BE2C (cell line): ENCODE data around the gene SLC35E2B.
"Not testable (repeated sequence)": the region's sequence is repeated elsewhere in the genome, so short reads cannot be mapped to it uniquely, and the experiment has no call there.

Experiments
- DNase-seq: peaks from one replicate; pipeline ENCODE4 v3.0.0-alpha.2; 2020
- H3K27me3 ChIP-seq: fragments of 250-450 bp; sonication (Bioruptor Pico); 2 replicates; pipeline ENCODE4 v1.5.1; 2020; ENCODE audit warnings: mild to moderate bottlenecking
- H3K36me3 ChIP-seq: fragments of 250-450 bp; sonication (Bioruptor Pico); 2 replicates; pipeline ENCODE4 v1.5.1; 2020; ENCODE audit warnings: mild to moderate bottlenecking
- H3K4me1 ChIP-seq: fragments of 250-450 bp; sonication (Bioruptor Pico); 2 replicates; pipeline ENCODE4 v1.5.1; 2020
- H3K4me3 ChIP-seq: 2 replicates; pipeline ENCODE4 v1.5.1; 2011; ENCODE audit warnings: low read depth, low read length
- H3K9me3 ChIP-seq: fragments of 250-450 bp; sonication (Bioruptor Pico); 2 replicates; pipeline ENCODE4 v1.5.1; 2020
- TF ChIP-seq, protein P1 (sequence below): IDR thresholded peaks from 2 replicates; pipeline ENCODE4 v1.5.1; 2012; ENCODE audit warnings: mild to moderate bottlenecking, low read depth, low read length

SLC35E2B gene

DNA sequence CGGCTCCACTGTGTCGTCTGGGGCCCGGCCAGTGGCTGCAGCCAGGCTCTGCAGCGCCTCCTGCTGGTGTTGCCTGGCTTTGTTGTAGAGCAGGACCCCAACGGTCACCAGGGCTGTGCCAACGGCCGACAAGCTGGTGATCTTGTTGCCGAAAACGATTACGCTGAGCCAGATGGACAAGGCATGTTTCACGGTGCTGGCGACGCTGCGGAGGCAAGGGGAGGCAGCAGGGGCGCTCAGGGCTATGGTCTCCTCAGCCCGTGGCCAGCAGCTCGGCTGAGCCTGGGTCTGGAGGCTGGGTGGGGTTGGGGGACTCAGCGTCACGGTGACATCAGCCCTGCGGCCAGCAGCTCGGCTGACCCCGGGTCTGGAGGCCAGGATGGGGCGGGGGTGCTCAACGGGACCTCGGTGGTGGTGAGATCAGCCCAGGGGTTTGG, 26.8 kb downstream of the SLC35E2B start:
- Histone ChIP-seq H3K4me3 (no peak overlapping the region), H3K4me1 (no peaks in the 10 kb centered on the region), H3K27me3 (no peaks in the 10 kb centered on the region), H3K36me3 (peaks cover 30% of the 10 kb centered on the region), H3K9me3 (no peaks in the 10 kb centered on the region)
- TF ChIP-seq, protein P1, sequence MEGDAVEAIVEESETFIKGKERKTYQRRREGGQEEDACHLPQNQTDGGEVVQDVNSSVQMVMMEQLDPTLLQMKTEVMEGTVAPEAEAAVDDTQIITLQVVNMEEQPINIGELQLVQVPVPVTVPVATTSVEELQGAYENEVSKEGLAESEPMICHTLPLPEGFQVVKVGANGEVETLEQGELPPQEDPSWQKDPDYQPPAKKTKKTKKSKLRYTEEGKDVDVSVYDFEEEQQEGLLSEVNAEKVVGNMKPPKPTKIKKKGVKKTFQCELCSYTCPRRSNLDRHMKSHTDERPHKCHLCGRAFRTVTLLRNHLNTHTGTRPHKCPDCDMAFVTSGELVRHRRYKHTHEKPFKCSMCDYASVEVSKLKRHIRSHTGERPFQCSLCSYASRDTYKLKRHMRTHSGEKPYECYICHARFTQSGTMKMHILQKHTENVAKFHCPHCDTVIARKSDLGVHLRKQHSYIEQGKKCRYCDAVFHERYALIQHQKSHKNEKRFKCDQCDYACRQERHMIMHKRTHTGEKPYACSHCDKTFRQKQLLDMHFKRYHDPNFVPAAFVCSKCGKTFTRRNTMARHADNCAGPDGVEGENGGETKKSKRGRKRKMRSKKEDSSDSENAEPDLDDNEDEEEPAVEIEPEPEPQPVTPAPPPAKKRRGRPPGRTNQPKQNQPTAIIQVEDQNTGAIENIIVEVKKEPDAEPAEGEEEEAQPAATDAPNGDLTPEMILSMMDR: peak; percentile 58
- peak; percentile 70 for DNase-seq

DNA sequence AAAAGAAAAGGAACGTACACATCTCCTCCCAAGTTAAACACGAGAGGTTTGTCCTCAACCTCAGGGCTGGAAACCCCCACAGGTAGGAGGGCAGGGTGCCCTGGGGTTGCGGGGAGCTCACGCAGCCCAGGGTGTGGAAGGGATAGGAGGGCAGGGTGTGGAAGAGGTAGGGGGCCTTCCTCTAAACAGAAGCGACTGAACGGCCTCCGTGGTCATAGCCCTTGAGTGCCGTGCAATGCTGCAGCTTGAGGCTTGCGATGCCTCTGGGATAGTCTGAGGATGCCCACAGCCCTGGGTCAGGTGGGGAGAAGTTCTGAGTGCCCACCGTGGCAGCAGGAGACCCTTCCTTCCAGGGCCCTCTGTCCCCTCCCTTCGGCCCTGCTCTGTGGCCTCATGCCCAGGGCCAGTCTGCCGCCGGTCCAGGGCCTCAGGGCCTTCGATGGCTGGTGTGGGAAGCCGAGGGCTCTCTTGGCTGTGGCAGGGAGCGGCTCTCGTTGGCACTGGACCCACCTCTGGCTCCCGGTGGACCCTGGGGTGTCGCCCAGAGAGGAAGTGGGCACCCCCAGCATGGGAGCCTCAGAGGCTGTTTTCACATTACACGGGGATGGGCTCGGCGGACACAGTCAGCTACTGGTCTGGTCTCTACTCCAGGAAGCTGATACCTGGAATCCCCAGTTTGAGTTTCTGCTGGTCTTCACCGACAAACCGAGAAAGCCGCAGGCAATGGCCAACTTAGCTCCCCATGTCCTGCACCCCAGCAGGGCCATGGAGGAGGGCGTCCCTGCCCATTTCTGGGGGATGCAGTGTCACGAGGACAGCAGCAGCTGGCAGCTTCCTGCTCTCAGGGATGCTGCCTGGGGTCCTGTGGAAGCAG, 27.4 kb downstream of the SLC35E2B start:
- TF ChIP-seq, protein P1: no peak

DNA sequence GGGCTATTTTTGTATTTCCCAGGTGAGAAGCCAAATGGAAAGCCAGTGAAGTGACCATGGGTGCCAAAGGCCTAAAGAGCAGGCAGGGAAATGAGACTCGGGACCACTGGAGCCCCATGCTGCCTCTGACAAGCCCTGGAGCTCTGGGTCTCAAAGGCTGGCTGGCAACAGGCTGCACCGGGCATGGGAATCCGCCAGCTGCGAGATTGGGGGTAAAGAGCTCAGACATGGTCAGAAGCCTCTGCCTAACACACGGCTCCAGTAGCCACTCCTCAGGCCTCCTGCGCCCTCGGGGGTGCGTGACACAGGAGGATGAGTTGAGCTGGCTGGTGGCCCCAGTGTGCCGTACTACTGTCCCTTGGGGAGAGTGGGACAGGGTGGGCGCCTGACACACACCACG, 28.3 kb downstream of the SLC35E2B start:
- not testable (repeated sequence) for DNase-seq, H3K4me1 ChIP-seq, H3K27me3 ChIP-seq, H3K9me3 ChIP-seq, H3K4me3 ChIP-seq
- peaks cover 20% of the 10 kb centered on the region for H3K36me3 ChIP-seq

More for the DNA sequence above, 27.4 kb downstream of the SLC35E2B start:
- DNase-seq: no peak
- Histone ChIP-seq H3K27me3 (no peaks in the 10 kb centered on the region), H3K36me3 (peaks cover 26% of the 10 kb centered on the region), H3K4me3 (no peak overlapping the region), H3K4me1 (no peaks in the 10 kb centered on the region), H3K9me3 (no peaks in the 10 kb centered on the region)

DNA sequence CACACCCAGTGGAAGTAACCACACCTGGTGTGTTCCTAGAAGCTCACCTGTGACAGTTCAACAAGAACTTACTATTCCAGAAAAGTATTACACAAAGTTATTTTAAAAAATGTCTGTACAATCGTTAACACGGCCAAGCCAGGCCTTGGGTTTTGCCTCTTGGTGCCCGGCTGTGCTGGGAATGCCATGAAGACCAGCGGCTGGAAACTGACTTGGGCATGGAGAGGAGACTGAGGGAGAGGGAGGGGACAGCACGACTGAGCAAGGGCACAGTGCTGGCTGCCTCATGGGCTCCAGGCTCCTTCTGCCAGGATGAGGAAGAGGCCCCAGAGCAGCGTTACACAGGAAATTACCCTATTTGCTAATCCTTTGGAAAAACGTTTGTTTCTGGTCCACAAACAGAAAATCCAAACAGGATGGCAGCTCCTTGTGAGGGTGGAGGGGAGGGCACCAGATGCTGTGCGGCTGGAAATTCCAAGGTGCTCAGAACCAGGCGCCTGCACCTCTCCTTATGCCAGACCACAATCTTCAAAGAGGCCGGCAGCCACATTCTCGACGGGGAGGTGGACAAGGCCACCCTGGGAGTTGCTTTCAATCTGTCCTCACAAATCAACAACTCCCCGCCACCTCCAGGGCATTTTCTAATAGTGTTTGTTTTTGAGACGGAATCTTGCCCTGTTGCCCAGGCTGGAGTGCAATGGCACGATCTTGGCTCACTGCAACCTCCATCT, 29.6 kb downstream of the SLC35E2B start:
- H3K4me3 ChIP-seq, H3K4me1 ChIP-seq, H3K27me3 ChIP-seq, DNase-seq, H3K9me3 ChIP-seq: not testable (repeated sequence)
- H3K36me3 ChIP-seq: peaks cover 20% of the 10 kb centered on the region

DNA sequence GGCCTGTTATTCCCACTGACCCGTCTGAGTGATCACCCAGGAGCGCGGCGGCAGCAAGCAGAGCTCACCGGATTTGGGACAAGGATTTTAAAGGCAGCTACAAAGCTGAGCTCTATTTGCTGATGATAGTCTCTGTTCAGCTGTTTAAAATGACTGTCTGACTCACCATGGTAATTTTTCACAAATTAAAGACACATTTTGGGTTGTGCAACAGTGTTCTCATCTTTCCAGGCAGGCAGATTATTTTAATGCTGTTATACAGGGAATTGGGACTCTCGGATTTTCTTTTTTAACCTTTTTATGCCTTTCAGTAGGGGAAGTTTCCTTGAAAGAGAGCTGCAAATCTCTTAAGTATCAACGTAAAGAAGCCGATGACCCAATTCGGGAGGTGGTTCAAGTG, 30.2 kb downstream of the SLC35E2B start:
- H3K36me3 ChIP-seq: peaks cover 20% of the 10 kb centered on the region
- not testable (repeated sequence) for DNase-seq, H3K9me3 ChIP-seq, H3K27me3 ChIP-seq, H3K4me1 ChIP-seq, H3K4me3 ChIP-seq

DNA sequence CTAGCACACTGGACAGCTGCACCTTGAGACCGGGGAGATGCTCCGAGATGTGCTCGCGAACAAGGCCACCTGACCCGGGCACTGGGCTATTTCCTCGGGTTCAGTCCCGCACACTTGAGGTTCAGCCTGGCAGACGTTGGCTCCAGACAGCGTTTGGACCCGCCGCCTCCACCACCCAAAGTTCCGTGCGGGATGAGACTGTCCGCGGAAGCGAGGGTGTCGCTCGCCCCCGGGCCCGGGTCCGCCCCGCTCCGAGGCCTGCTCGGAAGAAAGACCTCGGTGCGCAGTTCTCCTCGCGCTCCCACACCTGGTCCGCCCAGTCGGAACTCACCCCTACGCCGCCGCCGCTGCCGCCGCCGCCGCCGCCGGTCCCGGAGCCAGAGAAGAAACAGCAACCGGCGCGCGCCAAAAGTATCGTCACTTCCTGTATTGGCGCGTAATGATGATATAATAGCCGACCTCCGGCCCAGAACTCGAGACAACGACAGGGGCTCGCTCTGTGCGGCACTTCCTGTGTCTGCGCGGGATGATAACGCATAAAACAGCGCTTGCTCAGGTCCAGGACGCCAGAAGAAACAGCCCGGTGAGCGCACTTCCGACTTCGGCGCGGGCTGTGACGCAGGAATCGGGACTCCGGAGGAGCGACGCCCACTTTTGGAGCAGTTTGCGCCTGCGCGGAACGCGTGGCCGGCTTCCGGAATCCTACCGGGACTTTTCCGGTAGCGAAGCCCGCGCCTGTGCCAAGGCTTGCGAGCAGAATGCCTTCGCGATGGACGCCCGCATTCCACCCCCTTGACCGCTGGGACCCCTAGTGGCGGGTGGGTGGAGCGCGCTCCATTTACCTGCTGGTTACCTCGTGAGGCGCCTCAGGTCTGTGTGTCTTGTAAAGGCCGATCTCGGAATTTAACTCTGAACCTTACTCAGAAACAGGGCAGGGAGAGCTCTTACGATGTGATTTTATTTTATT, 33.7 kb downstream of the SLC35E2B start, which contains the start of gene CDK11B:
Gene CDK11B, minus strand, starts transcription at position 422 of the 967 bp plus-strand sequence. CDS start 1,519 bp downstream, outside the sequence.
- not testable (repeated sequence) for H3K4me1 ChIP-seq, H3K27me3 ChIP-seq, H3K9me3 ChIP-seq
- Histone ChIP-seq H3K36me3 (peaks cover 25% of the 10 kb centered on the region), H3K4me3 (peak within 1 kb of the TSS; percentile 53)
- peak; percentile 97 for DNase-seq
- TF ChIP-seq, protein P1: 0 out of 2 replicates have a peak, but pooled peaks have one; percentile 14

DNA sequence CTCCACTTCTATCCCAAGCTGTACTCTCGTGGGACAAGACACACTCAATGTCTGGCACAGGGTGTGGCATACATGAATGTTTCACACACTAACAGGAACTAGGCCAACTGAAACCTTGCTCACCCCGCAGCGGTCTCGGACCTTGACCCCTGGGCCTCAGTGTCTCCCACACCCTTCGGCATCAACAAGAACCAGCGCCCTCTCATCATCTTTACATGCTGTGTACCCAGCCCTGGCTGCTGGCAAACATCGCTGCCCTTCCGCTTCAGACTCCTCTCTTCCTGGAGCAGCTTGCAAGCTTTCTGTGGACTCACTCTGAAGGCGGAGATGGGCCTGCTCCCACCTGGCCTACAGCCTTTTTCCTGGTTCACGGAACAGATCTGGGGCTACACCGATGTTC, 44.3 kb downstream of the SLC35E2B start:
- DNase-seq, H3K4me3 ChIP-seq, H3K4me1 ChIP-seq, H3K9me3 ChIP-seq, H3K27me3 ChIP-seq: not testable (repeated sequence)
- H3K36me3 ChIP-seq: peaks cover 13% of the 10 kb centered on the region

DNA sequence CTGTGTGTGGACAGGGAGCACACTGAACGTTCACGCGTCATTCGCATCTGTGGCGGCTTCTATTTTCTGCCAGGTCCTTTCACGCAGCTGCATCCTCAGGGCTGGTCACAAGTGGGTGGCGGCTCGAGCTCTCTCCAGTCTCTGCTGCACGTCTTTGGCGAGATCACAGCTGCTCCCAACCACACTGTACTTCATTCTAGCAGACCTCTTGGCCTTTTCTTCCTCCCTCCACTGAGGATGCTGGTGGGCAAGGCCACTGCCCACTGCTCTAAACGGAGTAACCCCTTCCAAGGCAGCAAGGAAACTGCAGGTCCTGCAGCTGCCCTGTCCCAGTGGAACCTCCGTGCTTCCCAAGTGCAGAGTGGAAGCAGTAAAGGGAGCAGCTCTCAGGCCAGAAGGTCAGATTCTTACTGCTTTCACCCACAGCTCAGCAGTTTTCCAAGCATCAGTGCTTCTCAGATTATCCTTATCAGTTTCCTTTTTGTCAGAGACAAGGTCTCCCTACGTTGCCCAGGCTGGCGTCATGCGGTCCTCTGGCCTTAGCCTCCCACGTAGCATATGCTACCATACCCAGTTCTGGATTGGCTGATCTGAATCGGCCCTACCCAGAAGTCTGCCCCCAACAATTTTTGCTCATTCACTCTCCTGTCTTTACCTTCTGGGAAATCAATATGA, 44.9 kb downstream of the SLC35E2B start:
- H3K27me3 ChIP-seq, H3K36me3 ChIP-seq, DNase-seq, H3K9me3 ChIP-seq, H3K4me3 ChIP-seq, H3K4me1 ChIP-seq: not testable (repeated sequence)

DNA sequence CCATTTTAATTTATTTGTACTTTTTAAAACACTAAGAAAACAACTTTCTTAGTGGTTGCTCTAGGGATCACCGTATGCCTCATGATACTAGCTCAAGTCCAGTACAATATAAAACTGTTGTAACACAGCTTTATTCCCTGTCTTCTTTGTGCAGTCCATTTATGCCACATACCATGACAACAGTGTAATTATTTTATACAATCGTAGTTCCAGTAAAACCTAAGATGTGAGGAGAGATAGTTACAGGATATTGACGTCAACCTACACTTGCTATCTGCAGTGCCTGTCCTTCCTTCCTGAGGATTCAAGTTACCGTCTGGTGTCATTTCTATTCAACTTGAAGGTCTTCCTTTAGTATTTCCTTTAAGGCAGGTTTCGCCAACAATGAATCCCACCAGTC, 46.3 kb downstream of the SLC35E2B start:
- H3K36me3 ChIP-seq, H3K4me3 ChIP-seq, DNase-seq, H3K4me1 ChIP-seq, H3K27me3 ChIP-seq, H3K9me3 ChIP-seq: not testable (repeated sequence)

DNA sequence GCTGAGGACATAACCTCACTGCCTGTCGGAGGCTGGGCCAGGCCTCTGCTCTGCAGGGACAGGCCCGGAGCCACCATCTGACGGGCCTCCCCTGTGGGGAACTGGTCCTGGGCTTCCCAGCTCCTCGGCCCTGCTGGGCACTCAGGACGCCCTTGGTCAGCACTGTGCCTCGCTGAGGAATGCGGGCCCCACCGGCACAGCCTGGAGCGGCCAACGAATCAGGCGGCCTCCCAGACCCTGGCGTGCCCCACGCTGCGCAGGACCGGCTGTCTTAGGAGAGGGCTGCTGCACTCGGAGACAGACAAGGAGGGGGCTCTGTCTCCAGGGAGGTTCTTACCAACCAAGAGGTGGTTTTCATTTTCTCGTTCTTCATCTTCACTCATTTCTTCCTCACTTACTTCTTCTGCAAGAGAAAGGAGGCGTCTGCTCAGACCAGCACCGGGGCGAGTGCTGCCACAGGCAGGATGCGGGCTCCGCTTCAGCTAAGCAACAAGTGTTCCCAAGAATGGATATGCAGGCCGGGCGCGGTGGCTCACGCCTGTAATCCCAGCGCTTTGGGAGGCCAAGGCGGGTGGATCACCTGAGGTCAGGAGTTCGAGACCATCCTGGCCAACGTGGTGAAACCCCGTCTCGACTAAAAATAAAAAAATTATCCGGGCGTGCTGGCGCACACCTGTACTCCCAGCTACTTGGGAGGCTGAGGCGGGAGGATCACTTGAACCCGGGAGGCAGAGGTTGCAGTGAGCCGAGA, 51.7 kb downstream of the SLC35E2B start:
- H3K27me3 ChIP-seq, H3K4me3 ChIP-seq, H3K9me3 ChIP-seq, H3K36me3 ChIP-seq, H3K4me1 ChIP-seq, DNase-seq: not testable (repeated sequence)
